Neuronal stem cell (in vitro differentiated cells): ENCODE data around the gene WFDC6.
A peak's percentile ranks its signal among the peaks of the same experiment; 100 is the strongest.
"Not testable (repeated sequence)": the region's sequence is repeated elsewhere in the genome, so short reads cannot be mapped to it uniquely, and the experiment has no call there.

Source experiments
- DNase-seq: peaks from one replicate; pipeline ENCODE4 v3.0.0-alpha.2; 2013; ENCODE audit warnings: low spot score
- H2AFZ ChIP-seq: one replicate; pipeline ENCODE4 v1.6.1; 2013; ENCODE audit warnings: mild to moderate bottlenecking, low read length, inconsistent platforms
- H2AK5ac ChIP-seq: 2 replicates; pipeline ENCODE4 v1.6.1; 2013; ENCODE audit warnings: low read depth, mild to moderate bottlenecking, inconsistent platforms, low read length, moderate library complexity, mixed read lengths
- H2BK120ac ChIP-seq: 2 replicates; pipeline ENCODE4 v1.6.1; 2013; ENCODE audit warnings: low read depth, mild to moderate bottlenecking, inconsistent platforms, low read length, moderate library complexity, mixed read lengths
- H2BK12ac ChIP-seq: one replicate; pipeline ENCODE4 v1.6.1; 2013; ENCODE audit warnings: low read length, inconsistent platforms
- H2BK15ac ChIP-seq: 2 replicates; pipeline ENCODE4 v1.6.1; 2013; ENCODE audit warnings: mild to moderate bottlenecking, low read length, inconsistent platforms, mixed read lengths
- H2BK5ac ChIP-seq: one replicate; pipeline ENCODE4 v1.6.1; 2013; ENCODE audit warnings: inconsistent platforms, mild to moderate bottlenecking, low read length, moderate library complexity
- H3K14ac ChIP-seq: one replicate; pipeline ENCODE4 v1.6.1; 2013; ENCODE audit warnings: low read length, inconsistent platforms
- H3K18ac ChIP-seq: 2 replicates; pipeline ENCODE4 v1.6.1; 2013; ENCODE audit warnings: low read length, inconsistent platforms
- H3K23ac ChIP-seq: 2 replicates; pipeline ENCODE4 v1.6.1; 2013; ENCODE audit warnings: low read depth, mild to moderate bottlenecking, mixed read lengths, low read length, inconsistent platforms; ENCODE audit not compliant: poor library complexity
- H3K27ac ChIP-seq: replicated peaks from 3 replicates; pipeline ENCODE4 v1.5.1; 2013; ENCODE audit warnings: low read length, inconsistent platforms
- H3K27me3 ChIP-seq, 3 experiments: 2 replicates each; pipeline ENCODE4 v1.6.1; 2013; ENCODE audit warnings: low read length in 3 of 3, mild to moderate bottlenecking in 2 of 3, inconsistent platforms in 1 of 3, low read depth in 1 of 3, mixed read lengths in 1 of 3, moderate library complexity in 1 of 3; ENCODE audit not compliant: control insufficient read depth in 3 of 3, insufficient read depth in 3 of 3
- H3K36me3 ChIP-seq, 2 donors: replicated peaks in 1 of 2; 2 replicates each; pipeline ENCODE4 v1.6.1; 2013; ENCODE audit warnings: low read length in 2 of 2; ENCODE audit not compliant: control insufficient read depth in 2 of 2, insufficient read depth in 2 of 2
- H3K4ac ChIP-seq: 2 replicates; pipeline ENCODE4 v1.6.1; 2013; ENCODE audit warnings: inconsistent platforms, mild to moderate bottlenecking, low read length, moderate library complexity
- H3K4me1 ChIP-seq, 2 donors: 1 replicate in 1 of 2; 2 replicates in 1 of 2; pipeline ENCODE4 v1.6.1; 2013; ENCODE audit warnings: low read length in 2 of 2, low read depth in 1 of 2; ENCODE audit not compliant: control insufficient read depth in 2 of 2, insufficient read depth in 1 of 2
- H3K4me2 ChIP-seq: one replicate; pipeline ENCODE4 v1.6.1; 2013; ENCODE audit warnings: mild to moderate bottlenecking, low read length, inconsistent platforms; ENCODE audit not compliant: insufficient read depth, poor library complexity, severe bottlenecking
- H3K4me3 ChIP-seq, 2 donors: 2 replicates each; pipeline ENCODE4 v1.5.1; 2013; ENCODE audit warnings: low read length in 2 of 2, mild to moderate bottlenecking in 2 of 2, inconsistent platforms in 1 of 2, moderate library complexity in 1 of 2
- H3K79me1 ChIP-seq: one replicate; pipeline ENCODE4 v1.6.1; 2013; ENCODE audit warnings: low read depth, mild to moderate bottlenecking, inconsistent platforms, low read length, moderate library complexity
- H3K9ac ChIP-seq: one replicate; pipeline ENCODE4 v1.6.1; 2013; ENCODE audit warnings: mild to moderate bottlenecking, low read depth, low read length, inconsistent platforms; ENCODE audit not compliant: poor library complexity
- H3K9me3 ChIP-seq, 2 donors: replicated peaks in 1 of 2; 2 replicates each; pipeline versions ENCODE3 to v1.6.1; 2013; ENCODE audit warnings: low read length in 2 of 2, mild to moderate bottlenecking in 2 of 2, inconsistent platforms in 1 of 2, low read depth in 1 of 2, mixed read lengths in 1 of 2, moderate library complexity in 1 of 2; ENCODE audit not compliant: control insufficient read depth in 2 of 2, insufficient read depth in 1 of 2
- H4K8ac ChIP-seq: one replicate; pipeline ENCODE4 v1.6.1; 2013; ENCODE audit warnings: low read depth, mild to moderate bottlenecking, inconsistent platforms, low read length, moderate library complexity
- H4K91ac ChIP-seq: one replicate; pipeline ENCODE4 v1.6.1; 2013; ENCODE audit warnings: low read length, low read depth, mild to moderate bottlenecking, inconsistent platforms; ENCODE audit not compliant: poor library complexity
- WGBS, 2 donors: extraction: QIAGEN DNeasy Blood & Tissue Kit; methylation state at CpG; one replicate each; pipeline ENCODE4 v1.1.7; 2013; ENCODE audit warnings: missing lambda C conversion rate in 2 of 2, mixed read lengths in 1 of 2; ENCODE audit not compliant: insufficient read length in 2 of 2, insufficient replicate concordance in 1 of 2; ENCODE audit errors: extremely low coverage in 2 of 2; 5-methylcytosine and 5-hydroxymethylcytosine counted together

WFDC6 gene

DNA sequence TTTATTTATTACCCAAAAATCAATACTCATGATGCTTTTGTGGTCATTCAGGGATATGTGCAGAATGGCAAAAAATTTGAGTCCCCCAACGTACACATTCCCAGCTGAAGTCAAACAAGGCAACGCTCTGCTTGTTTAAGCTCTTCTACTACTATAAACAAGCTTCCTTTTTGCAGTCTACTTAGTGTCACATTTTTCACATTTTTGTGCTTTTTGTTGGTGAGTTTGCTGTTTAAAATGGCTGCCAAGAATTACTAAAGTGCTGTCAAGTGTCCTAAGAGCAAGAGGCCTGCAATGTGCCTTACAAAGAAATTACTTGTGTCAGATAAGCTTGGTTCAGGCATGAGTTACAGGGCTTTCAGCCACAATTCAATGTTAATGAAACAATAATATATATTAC, 37.7 kb upstream of the WFDC6 start:
- H3K14ac ChIP-seq: no peak overlapping the region
- no peaks in the 10 kb centered on the region for H3K36me3 ChIP-seq
- H3K9me3 ChIP-seq: no peaks in the 10 kb centered on the region
- H3K27me3 ChIP-seq: no peaks in the 10 kb centered on the region
- H3K4me2 ChIP-seq: no peak overlapping the region
- no peak overlapping the region for H2AK5ac ChIP-seq
- no peak overlapping the region for H3K23ac ChIP-seq
- no peak overlapping the region for H3K9ac ChIP-seq
- no peak for DNase-seq
- H3K18ac ChIP-seq: no peak overlapping the region
- H3K27ac ChIP-seq: peak overlapping the region; percentile 70
- no CpG with 5 or more reads among the region's 2 CpGs for WGBS, 2 donors
- H3K4ac ChIP-seq: no peak overlapping the region
- no peak overlapping the region for H2BK5ac ChIP-seq
- H2BK15ac ChIP-seq: no peak overlapping the region
- no peak overlapping the region for H4K91ac ChIP-seq
- no peak overlapping the region for H4K8ac ChIP-seq
- H3K4me1 ChIP-seq: peaks cover 9 to 14% of the 10 kb centered on the region in 2 donors
- H3K4me3 ChIP-seq: no peak overlapping the region
- H2BK12ac ChIP-seq: no peak overlapping the region
- H3K79me1 ChIP-seq: no peaks in the 10 kb centered on the region
- peak overlapping the region; percentile 49 for H2AFZ ChIP-seq
- H2BK120ac ChIP-seq: no peak overlapping the region

DNA sequence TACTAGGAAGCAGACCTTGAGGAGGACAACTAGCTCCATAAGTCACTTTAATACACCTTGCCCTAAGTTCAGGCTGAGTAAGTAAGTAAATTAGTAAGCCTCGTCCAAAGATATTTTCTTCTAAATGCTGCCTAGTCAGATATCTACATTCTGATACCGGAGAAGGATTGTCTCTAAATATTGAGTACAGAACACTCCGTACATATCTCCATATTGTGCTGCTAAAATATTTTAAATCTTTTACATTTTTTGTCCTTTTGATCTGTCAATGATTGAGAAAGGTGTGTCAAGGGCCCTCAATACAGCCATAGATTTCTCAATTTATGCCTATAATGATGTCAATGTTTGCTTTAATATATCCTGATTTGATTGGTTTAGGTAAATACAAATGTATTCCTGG, 36.6 kb upstream of the WFDC6 start:
- Histone ChIP-seq H3K4me2 (no peak overlapping the region), H3K36me3 (no peaks in the 10 kb centered on the region), H3K9me3 (no peaks in the 10 kb centered on the region), H2BK120ac (no peak overlapping the region), H2BK15ac (no peak overlapping the region), H3K27me3 (no peaks in the 10 kb centered on the region), H2AK5ac (no peak overlapping the region), H2BK5ac (no peak overlapping the region), H3K27ac (no peak overlapping the region), H2AFZ (no peak overlapping the region), H2BK12ac (no peak overlapping the region), H3K23ac (no peak overlapping the region), H3K4me1 (peaks cover 7 to 14% of the 10 kb centered on the region in 2 donors), H3K79me1 (no peaks in the 10 kb centered on the region), H3K4me3 (no peak overlapping the region), H3K4ac (no peak overlapping the region), H3K14ac (no peak overlapping the region), H4K8ac (no peak overlapping the region), H3K18ac (no peak overlapping the region), H4K91ac (no peak overlapping the region), H3K9ac (no peak overlapping the region)
- no peak for DNase-seq
- no CpG with 5 or more reads among the region's 3 CpGs for WGBS, 2 donors

DNA sequence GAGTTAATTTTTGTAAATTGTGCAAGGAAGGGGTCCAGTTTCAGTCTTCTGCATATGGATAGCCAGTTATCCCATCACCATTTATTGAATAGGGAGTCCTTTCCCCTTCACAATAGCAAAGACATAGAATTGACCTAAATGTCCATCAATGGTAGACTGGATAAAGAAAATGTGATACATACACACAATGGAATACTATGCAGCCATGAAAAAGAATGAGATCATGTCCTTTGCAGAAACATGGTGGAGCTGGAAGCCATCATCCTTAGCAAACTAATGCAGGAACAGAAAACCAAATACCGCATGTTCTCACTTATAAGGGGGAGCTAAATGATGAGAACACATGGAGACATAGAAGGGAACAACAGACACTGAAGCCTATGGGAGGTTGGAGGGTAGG, 30.4 kb upstream of the WFDC6 start:
- not testable (repeated sequence) for DNase-seq, H3K4ac ChIP-seq, H2BK5ac ChIP-seq, H3K4me1 ChIP-seq, H2BK120ac ChIP-seq, H2BK15ac ChIP-seq, H2BK12ac ChIP-seq, H2AK5ac ChIP-seq, H3K14ac ChIP-seq, H3K36me3 ChIP-seq, H3K27me3 ChIP-seq, H3K27ac ChIP-seq, H3K4me3 ChIP-seq, H4K8ac ChIP-seq, H3K4me2 ChIP-seq, H3K23ac ChIP-seq, H4K91ac ChIP-seq, H3K18ac ChIP-seq, H3K9me3 ChIP-seq, H3K9ac ChIP-seq, H3K79me1 ChIP-seq, H2AFZ ChIP-seq
- WGBS, 2 donors: no CpG with 5 or more reads among the region's 1 CpG

DNA sequence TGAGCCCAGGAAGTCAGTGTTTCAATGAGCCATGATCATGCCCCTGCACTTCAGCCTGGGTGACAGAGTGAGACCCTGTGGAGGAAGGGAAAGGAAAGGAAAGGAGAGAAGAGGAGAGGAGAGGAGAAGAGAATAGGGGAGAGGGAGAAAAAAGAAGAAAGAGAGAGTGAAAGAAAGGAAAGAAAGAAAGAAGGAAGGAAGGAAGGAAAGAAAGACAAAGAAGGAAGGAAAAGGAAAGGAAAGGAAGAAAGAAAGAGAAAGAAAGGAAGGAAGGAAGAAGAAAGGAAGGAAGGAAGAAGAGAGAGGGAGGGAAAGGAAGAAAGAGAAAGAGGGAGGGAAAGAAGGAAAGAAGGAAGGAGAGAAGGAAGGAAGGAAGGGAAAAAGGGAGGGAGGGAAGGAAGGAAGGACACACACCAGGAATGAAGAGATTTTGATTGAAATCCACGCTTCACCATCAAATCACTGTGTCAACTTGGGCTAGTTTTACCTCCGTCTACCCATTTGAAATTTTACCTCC, 25.5 kb upstream of the WFDC6 start:
- Histone ChIP-seq H2AK5ac (no peak overlapping the region), H3K79me1 (no peaks in the 10 kb centered on the region), H2AFZ (no peak overlapping the region), H3K4me3 (no peak overlapping the region), H2BK12ac (no peak overlapping the region), H2BK120ac (no peak overlapping the region), H2BK5ac (no peak overlapping the region), H3K18ac (no peak overlapping the region), H3K23ac (no peak overlapping the region), H3K36me3 (no peaks in the 10 kb centered on the region), H4K8ac (no peak overlapping the region), H3K27ac (no peak overlapping the region), H3K9me3 (no peaks in the 10 kb centered on the region), H2BK15ac (no peak overlapping the region), H3K4me2 (no peak overlapping the region), H3K4ac (no peak overlapping the region), H3K9ac (no peak overlapping the region), H3K27me3 (no peaks in the 10 kb centered on the region), H3K14ac (no peak overlapping the region), H3K4me1 (no peaks in the 10 kb centered on the region), H4K91ac (no peak overlapping the region)
- no peak for DNase-seq
- WGBS, 2 donors: no CpG with 5 or more reads among the region's 2 CpGs
